Adrenal gland (tissue), 5 donors: ENCODE measurements around the gene NOL4L.

Experiments
- CTCF ChIP-seq, 6 experiments: fragments of 450-650 bp in 4 of 6; fragments of 200-600 bp in 2 of 6; sonication (generic) in 1 of 6; IDR thresholded peaks; 1 replicate in 5 of 6; 2 replicates in 1 of 6; pipeline versions ENCODE4 v1.5.1 to v1.8.0; 2016 to 2021; ENCODE audit warnings: antibody characterized with exemption in 6 of 6, mild to moderate bottlenecking in 2 of 6, moderate library complexity in 1 of 6
- POLR2A ChIP-seq, 2 donors: fragments of 450-650 bp; IDR thresholded peaks; one replicate each; pipeline ENCODE4 v1.6.1; 2017; ENCODE audit warnings: antibody characterized with exemption in 2 of 2, mild to moderate bottlenecking in 2 of 2, moderate library complexity in 1 of 2
- donor health status: DM: no; HTN: no; CAD: no.

DNA sequence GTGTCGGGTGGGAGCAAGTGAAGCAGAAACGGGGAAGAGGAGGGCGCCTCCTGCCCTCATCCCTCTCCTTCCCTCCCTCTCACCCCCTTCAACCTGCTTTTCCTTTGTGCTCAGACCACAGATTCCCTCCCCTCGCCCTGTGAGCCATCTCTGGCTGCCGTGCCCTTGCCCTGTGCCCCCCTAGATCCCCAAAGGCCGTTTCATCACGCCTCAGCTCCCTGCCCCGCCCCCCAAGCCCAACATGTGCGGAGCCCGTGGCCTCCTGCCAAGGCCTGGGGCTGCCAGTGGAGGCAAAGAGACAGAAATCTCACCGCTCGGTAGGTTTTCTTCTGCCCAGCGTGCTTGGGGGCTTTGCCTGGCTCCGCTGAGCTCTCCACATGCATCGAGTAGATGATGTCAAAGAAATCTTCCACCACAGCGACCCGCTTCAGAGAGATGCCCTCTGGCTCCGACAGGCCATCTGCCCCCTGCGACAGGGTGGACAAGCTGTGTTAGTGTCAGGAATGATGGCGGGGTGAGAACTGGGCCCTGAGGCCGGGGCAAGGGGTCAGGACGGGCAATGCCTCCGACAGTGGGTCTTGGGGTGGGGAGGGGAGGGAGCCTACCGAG lies 57.6 kb downstream of the NOL4L start:
- no peak for TF ChIP-seq CTCF (IDR thresholded peaks at IDR 0.05)
- no peak for TF ChIP-seq POLR2A (IDR thresholded peaks at IDR 0.05)
